Esophagus mucosa (tissue), 1 donor: ENCODE data around the gene SUPV3L1. TPM values are rescaled to one million over a fixed set of nuclear protein-coding genes. Genes with fewer than 3 reads are reported as not detected.
"Not testable (repeated sequence)": the region's sequence is repeated elsewhere in the genome, so short reads cannot be mapped to it uniquely, and the experiment has no call there.

Experiments used
- ATAC-seq: fragments of 200-7000 bp; cut with Tn5 transposase; one replicate; pipeline ENCODE4 v1.9.1; 2020
- total RNA-seq: library from RNA; stranded (reverse); gene quantifications from one replicate; pipeline ENCODE4 v1.2.4, GENCODE V29; 2023
- donor health status: DM: yes; HTN: yes; CAD: no.

SUPV3L1 gene
- total RNA-seq: 22.8 TPM

GRCh38 chr10:69179743-69180524 is at the start of gene SUPV3L1:
Gene SUPV3L1, plus strand, starts transcription at chr10:69180234. Its CDS starts 58 bp downstream, at chr10:69180292.
- ATAC-seq: peak; percentile 96

- no peak for ATAC-seq
These were observed 49.8 kb upstream of the SUPV3L1 start for GRCh38 chr10:69130251-69130650.

GRCh38 chr10:69139961-69140360 is 40.1 kb upstream of the SUPV3L1 start:
- ATAC-seq: no peak

GRCh38 chr10:69141304-69141703 is 38.7 kb upstream of the SUPV3L1 start:
- no peak for ATAC-seq

- not testable (repeated sequence) for ATAC-seq
These were observed 38.0 kb upstream of the SUPV3L1 start for GRCh38 chr10:69142074-69142473.

GRCh38 chr10:69142983-69143382 is 37.1 kb upstream of the SUPV3L1 start:
- no peak for ATAC-seq

GRCh38 chr10:69145329-69145728 is 34.7 kb upstream of the SUPV3L1 start:
- no peak for ATAC-seq

- ATAC-seq: no peak
These were observed 34.2 kb upstream of the SUPV3L1 start for GRCh38 chr10:69145864-69146263.

- no peak for ATAC-seq
These were observed 33.3 kb upstream of the SUPV3L1 start for GRCh38 chr10:69146759-69147158.

- ATAC-seq: no peak
These were observed 28.1 kb upstream of the SUPV3L1 start for GRCh38 chr10:69151984-69152383.

- no peak for ATAC-seq
These were observed 26.8 kb upstream of the SUPV3L1 start for GRCh38 chr10:69153227-69153626.

GRCh38 chr10:69160809-69161241 is 19.2 kb upstream of the SUPV3L1 start:
- ATAC-seq: no peak

- no peak for ATAC-seq
These were observed 11.5 kb upstream of the SUPV3L1 start for GRCh38 chr10:69168493-69168892.

- ATAC-seq: no peak
These were observed 7.6 kb upstream of the SUPV3L1 start for GRCh38 chr10:69172241-69172982.

GRCh38 chr10:69175326-69175725 is 4.7 kb upstream of the SUPV3L1 start:
- not testable (repeated sequence) for ATAC-seq

GRCh38 chr10:69176823-69177222 is 3.2 kb upstream of the SUPV3L1 start:
- no peak for ATAC-seq

GRCh38 chr10:69179089-69179742 is 818 bp upstream of the SUPV3L1 start:
- peak; percentile 52 for ATAC-seq

GRCh38 chr10:69180525-69181204 is 631 bp downstream of the SUPV3L1 start:
- no peak for ATAC-seq

GRCh38 chr10:69181433-69181832 is 1.4 kb downstream of the SUPV3L1 start:
- ATAC-seq: no peak

- ATAC-seq: no peak
These were observed 2.0 kb downstream of the SUPV3L1 start for GRCh38 chr10:69182005-69182404.

- no peak for ATAC-seq
These were observed 6.5 kb downstream of the SUPV3L1 start for GRCh38 chr10:69186524-69186923.

- no peak for ATAC-seq
These were observed 21.0 kb downstream of the SUPV3L1 start for GRCh38 chr10:69201045-69201444.

- no peak for ATAC-seq
These were observed 22.3 kb downstream of the SUPV3L1 start for GRCh38 chr10:69202332-69202731.
